GM19351 (cell line): Measurements from ENCODE around the gene FANCC.

Experiments used
- ATAC-seq: cut with Tn5 transposase; IDR thresholded peaks from one replicate; pipeline ENCODE4 v1.9.1; 2021; ENCODE audit warnings: mild to moderate bottlenecking, moderate library complexity; ENCODE audit not compliant: unreplicated experiment

Gene FANCC

GRCh38 chr9:95090023-95090791 is 227.3 kb downstream of the FANCC start:
- no peak for ATAC-seq

GRCh38 chr9:95089257-95090022 is 228.1 kb downstream of the FANCC start:
- no peak for ATAC-seq

- no peak for ATAC-seq
These were observed 228.9 kb downstream of the FANCC start for GRCh38 chr9:95088421-95089161.

GRCh38 chr9:95087659-95088242 is 229.8 kb downstream of the FANCC start:
- ATAC-seq = no peak

- ATAC-seq = no peak
These were observed 230.9 kb downstream of the FANCC start for GRCh38 chr9:95086564-95086955.

- no peak for ATAC-seq
These were observed 231.5 kb downstream of the FANCC start for GRCh38 chr9:95085861-95086563.

- ATAC-seq = no peak
These were observed 232.3 kb downstream of the FANCC start for GRCh38 chr9:95085036-95085770.

- no peak for ATAC-seq
These were observed 233.1 kb downstream of the FANCC start for GRCh38 chr9:95084254-95084934.

- ATAC-seq = no peak
These were observed 234.3 kb downstream of the FANCC start for GRCh38 chr9:95083086-95083768.

- no peak for ATAC-seq
These were observed 235.0 kb downstream of the FANCC start for GRCh38 chr9:95082401-95083084.

- no peak for ATAC-seq
These were observed 235.5 kb downstream of the FANCC start for GRCh38 chr9:95081998-95082397.

- ATAC-seq = no peak
These were observed 236.4 kb downstream of the FANCC start for GRCh38 chr9:95080961-95081647.

- no peak for ATAC-seq
These were observed 238.0 kb downstream of the FANCC start for GRCh38 chr9:95079461-95079860.

- ATAC-seq = no peak
These were observed 238.6 kb downstream of the FANCC start for GRCh38 chr9:95078939-95079338.

GRCh38 chr9:95078511-95078910 is 239.0 kb downstream of the FANCC start:
- ATAC-seq = no peak

GRCh38 chr9:95077766-95078370 is 239.6 kb downstream of the FANCC start:
- no peak for ATAC-seq

- ATAC-seq = no peak
These were observed 240.3 kb downstream of the FANCC start for GRCh38 chr9:95077053-95077765.
